PC-3 (cell line): Measurements from ENCODE around the gene FOXP1. TPM values are rescaled to one million over a fixed set of nuclear protein-coding genes. Genes with fewer than 3 reads are reported as not detected.

Source experiments
- ATAC-seq: fragments of 200-7000 bp; cut with Tn5 transposase; 2 replicates; pipeline ENCODE4 v1.9.1; 2020; ENCODE audit warnings: mild to moderate bottlenecking, moderate library complexity
- BruUV-seq: library from RNA; stranded (reverse); fragments of 400-500 nt; replicated peaks from 2 replicates; lab custom pipeline; 2021; lab: Mats Ljungman, UMichigan
- CTCF ChIA-PET: fragments of 300-600 bp; sonication (Branson Sonifier 250); formaldehyde crosslinking; loops from one replicate; lab custom pipeline; 2022; ENCODE audit warnings: antibody characterized with exemption; lab: Charles Lee
- POLR2A ChIA-PET: fragments of 300-600 bp; sonication (Branson Sonifier 250); formaldehyde crosslinking; loops from one replicate; lab custom pipeline; 2022; ENCODE audit warnings: antibody characterized with exemption; ENCODE audit not compliant: unreplicated experiment; lab: Charles Lee
- DNase-seq: peaks from one replicate; pipeline ENCODE4 v3.0.0-alpha.2; 2015
- H2AFZ ChIP-seq: fragments of 300-600 bp; sonication (generic); 2 replicates; pipeline ENCODE4 v1.6.0; 2016; ENCODE audit warnings: antibody characterized with exemption, low read length
- H3F3A ChIP-seq: fragments of 300-600 bp; sonication (generic); one replicate; pipeline ENCODE4 v1.6.0; 2017; ENCODE audit warnings: antibody characterized with exemption, low read length, control low read depth, mild to moderate bottlenecking; ENCODE audit not compliant: unreplicated experiment
- H3K27ac ChIP-seq: fragments of 300-600 bp; sonication (generic); 2 replicates; pipeline ENCODE4 v1.5.1; 2016; ENCODE audit warnings: mild to moderate bottlenecking, low read length
- H3K27me3 ChIP-seq: fragments of 300-600 bp; sonication (generic); 2 replicates; pipeline ENCODE4 v1.6.1; 2016; ENCODE audit warnings: low read length, mixed read lengths
- H3K36me3 ChIP-seq: fragments of 300-600 bp; sonication (generic); 2 replicates; pipeline ENCODE4 v1.6.1; 2016; ENCODE audit warnings: low read depth, mixed run types, low read length, mixed read lengths
- H3K4me1 ChIP-seq: fragments of 300-600 bp; sonication (generic); 2 replicates; pipeline ENCODE4 v1.5.1; 2016; ENCODE audit warnings: low read length; ENCODE audit not compliant: insufficient read depth
- H3K4me2 ChIP-seq: fragments of 300-600 bp; sonication (generic); 2 replicates; pipeline ENCODE4 v1.6.0; 2016; ENCODE audit warnings: low read length
- H3K4me3 ChIP-seq: fragments of 300-600 bp; sonication (generic); 2 replicates; pipeline ENCODE4 v1.5.1; 2016; ENCODE audit warnings: mild to moderate bottlenecking, low read length, mixed read lengths
- H3K79me2 ChIP-seq: fragments of 300-600 bp; sonication (generic); 2 replicates; pipeline ENCODE4 v1.6.1; 2017; ENCODE audit warnings: low read length, mixed read lengths
- H3K9ac ChIP-seq: fragments of 300-600 bp; sonication (generic); 2 replicates; pipeline ENCODE4 v1.6.0; 2016; ENCODE audit warnings: mild to moderate bottlenecking, low read length
- H3K9me2 ChIP-seq: fragments of 300-600 bp; sonication (generic); replicated peaks from 2 replicates; pipeline ENCODE4 v1.6.1; 2016; ENCODE audit warnings: mixed run types, low read length, mixed read lengths
- H3K9me3 ChIP-seq: fragments of 300-600 bp; sonication (generic); 2 replicates; pipeline ENCODE4 v1.6.1; 2016; ENCODE audit warnings: low read length, mixed read lengths
- H4K20me1 ChIP-seq: fragments of 300-600 bp; sonication (generic); 2 replicates; pipeline ENCODE4 v1.6.1; 2016; ENCODE audit warnings: low read length, mixed read lengths
- CTCF ChIP-seq: fragments of 300-600 bp; sonication (generic); conservative IDR thresholded peaks from 2 replicates; pipeline ENCODE4 v1.5.1; 2017; ENCODE audit warnings: antibody characterized with exemption, low read depth, mild to moderate bottlenecking, low read length
- EZH2 ChIP-seq: fragments of 300-600 bp; sonication (generic); IDR thresholded peaks from one replicate; pipeline ENCODE4 v1.6.1; 2017; ENCODE audit warnings: antibody characterized with exemption, mild to moderate bottlenecking, low read length; ENCODE audit not compliant: unreplicated experiment
- EZH2phosphoT487 ChIP-seq: fragments of 300-600 bp; sonication (generic); IDR thresholded peaks from 2 replicates; pipeline ENCODE4 v1.6.1; 2018; ENCODE audit warnings: mild to moderate bottlenecking, antibody characterized with exemption, low read length, borderline replicate concordance
- intact Hi-C: fragments of 100-400 bp; cut with micrococcal nuclease; formaldehyde crosslinking; loops from 2 replicates; pipeline ENCODE4 v1.9.0; 2023
- total RNA-seq: library from RNA; depleted of rRNA; stranded (reverse); fragments of >200 nt; gene quantifications from 2 replicates; pipeline ENCODE4 v1.2.3, GENCODE V29; 2014

The FOXP1 gene
- total RNA-seq, 1 experiment from 2014 or later = 35.3 TPM

GRCh38 chr3:71075494-71075893 is 508.0 kb downstream of the FOXP1 start:
- Histone ChIP-seq H3K9ac (no peak overlapping the region), H3K4me1 (peaks cover 34% of the 10 kb centered on the region), H3F3A (no peaks in the 10 kb centered on the region), H3K9me2 (no peaks in the 10 kb centered on the region), H2AFZ (no peak overlapping the region), H3K36me3 (no peaks in the 10 kb centered on the region), H3K9me3 (no peaks in the 10 kb centered on the region), H3K4me3 (no peak overlapping the region), H3K27ac (no peak overlapping the region), H3K4me2 (no peak overlapping the region), H3K79me2 (no peaks in the 10 kb centered on the region), H4K20me1 (no peaks in the 10 kb centered on the region), H3K27me3 (no peaks in the 10 kb centered on the region)
- ATAC-seq = no peak
- ChIA-PET POLR2A (no interaction called here), CTCF (no interaction called here)
- intact Hi-C loops = no loop called here
- BruUV-seq = no TSS peak
- no peak for DNase-seq
- TF ChIP-seq EZH2phosphoT487 (no peak), EZH2 (no peak), CTCF (no peak)

DNA sequence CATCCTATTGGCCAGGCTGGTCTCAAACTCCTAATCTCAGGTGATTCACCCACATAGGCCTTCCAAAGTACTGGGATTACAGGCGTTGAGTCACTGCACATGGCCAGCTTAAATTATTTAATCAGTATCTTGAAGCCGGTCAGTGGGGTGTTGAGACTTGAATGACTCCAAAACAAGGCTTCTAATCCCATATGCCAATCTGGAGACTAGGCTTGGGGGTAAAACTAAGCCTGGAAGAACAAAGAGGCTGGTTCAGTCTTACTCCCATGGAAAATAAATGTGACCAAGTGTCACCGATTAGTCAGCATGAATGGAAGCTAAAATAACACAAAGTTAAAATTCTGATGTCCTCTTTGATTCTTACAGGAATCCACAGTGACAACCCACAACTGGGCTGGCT is 509.1 kb downstream of the FOXP1 start:
- H3K9me3 ChIP-seq = no peaks in the 10 kb centered on the region
- H2AFZ ChIP-seq = no peak overlapping the region
- no TSS peak for BruUV-seq
- H3K9ac ChIP-seq = no peak overlapping the region
- H3F3A ChIP-seq = no peaks in the 10 kb centered on the region
- H3K9me2 ChIP-seq = no peaks in the 10 kb centered on the region
- no peak overlapping the region for H3K4me2 ChIP-seq
- intact Hi-C loops = no loop called here
- no peak overlapping the region for H3K4me3 ChIP-seq
- DNase-seq (peak; percentile 43), ATAC-seq (no peak)
- H3K4me1 ChIP-seq = peaks cover 35% of the 10 kb centered on the region
- H4K20me1 ChIP-seq = no peaks in the 10 kb centered on the region
- ChIA-PET CTCF (no interaction called here), POLR2A (no interaction called here)
- no peaks in the 10 kb centered on the region for H3K79me2 ChIP-seq
- no peak for TF ChIP-seq EZH2phosphoT487
- no peak for TF ChIP-seq EZH2
- TF ChIP-seq CTCF = no peak
- no peaks in the 10 kb centered on the region for H3K27me3 ChIP-seq
- H3K27ac ChIP-seq = no peak overlapping the region
- H3K36me3 ChIP-seq = no peaks in the 10 kb centered on the region

GRCh38 chr3:71072986-71073385 is 510.5 kb downstream of the FOXP1 start:
- Histone ChIP-seq H3K27me3 (no peaks in the 10 kb centered on the region), H3K9me3 (no peaks in the 10 kb centered on the region), H2AFZ (no peak overlapping the region), H3K4me2 (no peak overlapping the region), H3K4me1 (peaks cover 21% of the 10 kb centered on the region), H3K9ac (no peak overlapping the region), H3K36me3 (no peaks in the 10 kb centered on the region), H3K9me2 (no peaks in the 10 kb centered on the region), H3F3A (no peaks in the 10 kb centered on the region), H3K79me2 (no peaks in the 10 kb centered on the region), H4K20me1 (no peaks in the 10 kb centered on the region), H3K4me3 (no peak overlapping the region), H3K27ac (no peak overlapping the region)
- ChIA-PET POLR2A (no interaction called here), CTCF (no interaction called here)
- ATAC-seq = no peak
- TF ChIP-seq CTCF = no peak
- TF ChIP-seq EZH2 = no peak
- TF ChIP-seq EZH2phosphoT487 = no peak
- intact Hi-C loops = no loop called here
- no TSS peak for BruUV-seq
- no peak for DNase-seq
